GM18951 (cell line): Measurements from ENCODE around the gene SRGAP2C.
"Not testable (repeated sequence)": the region's sequence is repeated elsewhere in the genome, so short reads cannot be mapped to it uniquely, and the experiment has no call there.

ENCODE experiments used
- in situ Hi-C: fragments of 300-500 bp; cut with MboI; formaldehyde crosslinking; loops from one replicate; pipeline ENCODE4 v1.12.0; 2022; ENCODE audit warnings: low sequenced_read_pairs, mixed read lengths, inconsistent platforms; ENCODE audit not compliant: unreplicated experiment

The SRGAP2C gene

DNA sequence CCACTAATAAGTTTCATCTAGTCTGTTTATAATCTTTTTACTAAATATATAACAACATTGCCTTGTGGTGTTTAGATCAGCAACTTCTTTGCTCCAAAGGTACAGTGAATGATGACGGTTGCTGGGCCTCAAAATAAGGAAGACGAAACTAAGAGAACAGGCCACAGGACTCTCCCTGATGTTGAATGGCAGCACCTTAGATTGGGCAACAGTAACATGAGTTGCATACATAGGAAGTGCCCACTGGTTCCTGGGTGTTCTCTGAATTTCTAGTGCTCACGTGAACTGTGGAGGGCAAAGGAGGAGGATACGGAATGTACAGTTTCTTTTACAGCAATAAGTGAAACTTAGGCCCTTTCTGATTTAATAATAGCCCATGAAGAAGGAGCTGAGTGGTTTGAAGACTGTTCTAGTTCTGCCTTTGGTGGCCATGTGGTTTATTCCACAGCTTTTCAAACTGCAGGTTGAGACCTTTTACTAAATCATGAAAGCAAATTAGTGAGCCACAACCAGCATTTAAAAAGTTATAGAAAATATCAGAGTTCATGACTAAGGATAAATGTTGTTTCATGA, 86.5 kb downstream of the SRGAP2C start:
- in situ Hi-C loops = not testable (repeated sequence)

GRCh38 chr1:121275435-121275834, 90.7 kb downstream of the SRGAP2C start:
- in situ Hi-C loops = not testable (repeated sequence)

DNA sequence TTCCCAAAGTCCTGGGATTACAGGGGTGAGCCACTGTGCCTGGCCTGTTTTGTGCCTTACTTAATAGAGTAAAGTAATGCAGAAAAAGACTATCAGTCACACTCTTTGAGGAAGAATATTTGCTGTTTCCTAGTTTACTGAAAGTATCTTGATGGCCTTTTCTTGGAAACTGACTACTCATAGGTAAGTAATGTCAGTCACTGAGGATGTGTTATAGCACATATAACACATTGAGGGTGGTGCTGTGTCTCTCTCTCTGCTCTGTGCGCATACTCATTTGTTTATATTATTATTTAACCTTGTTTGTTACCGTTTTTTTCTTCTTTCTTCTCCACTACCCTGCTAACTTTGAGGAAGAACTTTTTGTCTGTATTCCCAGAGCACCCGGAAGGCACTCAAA, 93.4 kb downstream of the SRGAP2C start:
- in situ Hi-C loops = not testable (repeated sequence)

DNA sequence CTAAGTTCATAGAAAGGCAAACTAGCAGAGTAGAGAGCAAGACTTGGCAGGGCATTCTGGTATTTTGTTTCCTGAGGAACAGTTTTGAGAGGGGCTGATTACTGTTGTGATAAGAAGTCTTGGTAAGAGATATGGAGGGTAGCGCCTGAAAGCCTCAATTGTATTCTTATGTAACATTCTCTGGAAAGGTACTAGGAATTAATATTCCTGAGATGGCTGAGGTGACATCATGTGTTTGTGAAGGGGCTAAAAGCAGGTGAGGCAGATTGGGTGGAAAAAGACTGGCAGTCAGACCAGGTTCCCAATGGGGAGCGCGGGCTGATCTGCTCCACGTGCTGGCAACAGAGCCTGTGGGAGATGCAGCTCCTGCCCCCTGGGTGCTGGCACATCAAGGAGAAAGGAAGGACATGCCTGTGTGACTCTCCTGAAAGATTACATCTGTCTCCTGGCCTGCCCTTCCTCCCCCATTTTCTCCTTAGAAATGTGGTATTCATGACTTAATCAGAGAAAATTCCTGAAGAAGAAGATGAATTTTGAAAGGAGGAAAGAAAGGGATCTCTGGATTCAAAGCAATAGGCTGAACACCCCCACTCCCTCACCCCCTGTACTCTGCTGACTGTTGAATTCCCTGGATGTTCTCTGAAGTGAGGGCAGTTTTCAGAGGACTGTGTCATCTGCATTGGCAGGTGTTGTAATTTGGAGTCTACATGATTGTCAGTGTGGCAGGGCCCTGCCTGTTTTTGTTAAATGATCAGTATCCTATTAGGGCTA, 94.2 kb downstream of the SRGAP2C start:
- in situ Hi-C loops = not testable (repeated sequence)

- in situ Hi-C loops = not testable (repeated sequence)
Observed at GRCh38 chr1:121279548-121279898, 94.7 kb downstream of the SRGAP2C start.

GRCh38 chr1:121280699-121281317, 96.0 kb downstream of the SRGAP2C start:
- in situ Hi-C loops = not testable (repeated sequence)

GRCh38 chr1:121281480-121281879, 96.7 kb downstream of the SRGAP2C start:
- in situ Hi-C loops = not testable (repeated sequence)

DNA sequence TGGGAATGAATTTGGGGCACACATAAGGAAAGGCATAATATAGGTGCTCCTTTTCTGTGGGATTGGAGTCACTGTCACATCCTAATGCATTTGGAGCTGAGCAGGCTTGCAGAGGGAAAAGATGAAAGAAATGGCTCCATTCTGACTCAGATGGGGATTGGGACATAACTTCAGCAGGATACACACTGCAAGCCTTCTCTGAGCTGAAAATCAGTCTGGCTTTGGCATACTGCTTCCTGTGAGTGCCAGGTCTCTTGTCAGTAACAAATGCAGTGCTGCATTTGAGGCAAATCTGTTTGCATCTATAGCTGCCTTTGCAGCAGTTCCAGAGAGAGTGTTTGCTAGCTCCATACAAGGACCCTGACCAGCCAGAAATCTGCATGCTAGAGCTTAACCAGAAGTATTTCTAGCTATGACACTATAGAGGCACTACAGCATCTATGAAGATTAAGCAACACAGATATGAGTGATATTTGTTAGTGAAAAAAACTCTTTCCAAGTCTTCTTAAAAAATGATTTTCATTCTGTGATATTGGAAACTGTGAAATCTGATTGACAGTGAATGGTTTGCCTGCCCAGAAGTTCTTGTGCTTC, 98.9 kb downstream of the SRGAP2C start:
- in situ Hi-C loops = not testable (repeated sequence)

GRCh38 chr1:121292590-121292989, 107.8 kb downstream of the SRGAP2C start:
- in situ Hi-C loops = not testable (repeated sequence)

DNA sequence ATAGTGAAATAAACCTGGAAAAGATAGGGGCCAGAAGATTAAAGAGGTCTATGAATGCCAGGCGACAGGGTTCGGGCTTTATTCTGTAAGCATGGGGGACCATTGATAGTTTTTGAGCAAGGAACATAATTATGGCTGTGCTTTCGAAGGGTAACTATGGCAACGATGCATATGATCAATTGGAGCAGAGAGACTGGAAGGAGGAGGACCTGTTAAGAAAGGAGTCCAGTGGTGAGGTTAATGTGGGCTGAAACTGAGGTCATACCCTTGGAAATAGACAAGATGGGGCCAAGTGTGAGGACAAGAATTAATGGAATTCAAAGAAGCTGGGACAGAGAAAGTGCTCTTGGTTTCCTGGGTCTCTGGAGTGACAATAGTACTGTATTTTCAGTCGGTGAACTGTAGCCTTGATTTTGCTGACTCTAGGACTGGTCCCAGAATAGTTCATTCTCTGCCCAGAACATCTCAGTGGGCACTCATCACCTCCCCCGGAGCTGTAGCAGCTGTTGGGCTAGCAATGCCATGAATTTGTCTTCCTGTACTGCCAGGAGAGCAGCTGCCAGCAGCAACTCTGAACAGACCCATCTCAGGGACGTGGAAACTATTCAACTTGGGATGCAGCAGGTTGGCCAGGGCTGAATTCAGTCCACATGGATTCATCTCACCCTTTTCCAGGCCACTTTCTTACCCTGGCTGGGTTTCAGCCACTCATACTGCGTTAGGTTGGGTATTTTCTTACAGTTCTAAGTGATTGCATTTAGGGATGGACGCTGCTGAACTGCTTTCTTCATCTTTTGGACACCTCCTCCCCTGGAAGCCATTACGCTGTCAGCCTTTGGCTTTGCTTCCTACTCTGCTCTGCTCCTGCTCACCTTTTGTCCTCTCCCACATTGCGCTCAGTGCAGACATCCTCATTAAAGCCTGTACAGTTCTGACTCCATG, 108.8 kb downstream of the SRGAP2C start:
- in situ Hi-C loops = not testable (repeated sequence)

DNA sequence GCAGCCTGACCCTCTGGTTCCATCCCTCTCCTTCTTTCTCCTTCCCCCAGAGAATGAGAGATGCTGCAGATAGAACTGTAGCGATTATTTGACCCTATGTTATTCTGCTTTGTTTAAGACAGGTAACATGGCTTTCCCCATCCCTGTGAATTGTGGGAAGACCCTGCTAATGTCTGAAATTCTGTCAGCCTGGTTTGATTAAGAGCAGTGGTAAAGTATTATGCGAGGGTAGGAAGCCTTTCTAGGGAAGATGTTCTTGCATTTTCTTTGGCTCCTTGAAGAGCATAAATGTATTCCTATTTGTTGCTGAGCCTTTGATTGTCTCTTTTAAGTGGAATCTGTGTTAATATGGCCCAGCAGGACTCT, 109.4 kb downstream of the SRGAP2C start:
- in situ Hi-C loops = not testable (repeated sequence)

GRCh38 chr1:121296563-121296962, 111.8 kb downstream of the SRGAP2C start:
- in situ Hi-C loops = not testable (repeated sequence)

DNA sequence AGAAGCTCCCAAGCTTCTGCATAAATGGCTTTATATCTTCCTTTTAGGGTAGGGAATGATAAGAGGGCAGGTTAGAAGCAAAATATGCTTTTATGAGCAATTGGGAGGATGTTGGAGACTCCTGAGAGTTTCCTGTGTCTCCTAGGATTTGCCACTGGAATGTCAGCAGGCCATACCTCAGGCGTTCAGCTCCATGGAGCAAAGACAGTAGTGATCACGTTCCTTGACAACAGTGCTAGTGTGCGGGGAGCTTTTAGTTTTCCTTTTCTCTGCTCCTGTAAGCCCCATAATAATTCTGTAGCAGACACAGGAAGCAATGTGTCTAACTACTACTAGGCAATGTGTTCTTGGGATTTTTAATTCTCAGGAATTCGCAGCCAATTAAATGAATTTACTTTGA, 113.8 kb downstream of the SRGAP2C start:
- in situ Hi-C loops = not testable (repeated sequence)

DNA sequence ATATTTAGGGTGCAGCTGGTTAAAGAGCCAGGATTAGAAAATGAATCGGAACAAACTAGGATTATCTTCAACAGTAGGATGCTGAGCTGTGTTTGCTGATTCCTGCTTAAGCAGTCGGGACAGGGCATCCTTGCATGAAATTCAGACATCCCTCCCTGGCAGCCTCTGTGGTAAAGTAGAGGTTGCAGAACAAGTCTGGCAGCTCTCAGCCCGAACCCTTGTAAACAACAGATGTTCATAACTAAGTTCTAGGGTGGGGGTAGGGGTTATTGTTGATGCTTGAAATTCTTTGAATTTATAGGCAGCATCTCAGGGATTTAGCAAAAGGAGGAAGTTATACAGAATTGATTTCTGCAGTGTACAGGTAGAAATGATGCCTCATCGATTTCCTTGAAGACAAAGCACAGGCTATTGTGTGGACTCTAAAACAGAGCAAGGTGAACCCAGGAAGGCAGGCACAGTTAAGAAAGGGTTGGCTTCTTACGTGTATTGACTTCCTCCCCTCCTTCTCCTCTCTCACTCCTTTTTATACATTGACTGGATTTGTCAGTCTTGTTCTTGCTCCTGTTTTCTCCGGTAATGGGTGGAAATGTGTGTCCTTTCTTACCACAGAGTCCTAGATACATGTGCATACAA, 114.9 kb downstream of the SRGAP2C start:
- in situ Hi-C loops = not testable (repeated sequence)

DNA sequence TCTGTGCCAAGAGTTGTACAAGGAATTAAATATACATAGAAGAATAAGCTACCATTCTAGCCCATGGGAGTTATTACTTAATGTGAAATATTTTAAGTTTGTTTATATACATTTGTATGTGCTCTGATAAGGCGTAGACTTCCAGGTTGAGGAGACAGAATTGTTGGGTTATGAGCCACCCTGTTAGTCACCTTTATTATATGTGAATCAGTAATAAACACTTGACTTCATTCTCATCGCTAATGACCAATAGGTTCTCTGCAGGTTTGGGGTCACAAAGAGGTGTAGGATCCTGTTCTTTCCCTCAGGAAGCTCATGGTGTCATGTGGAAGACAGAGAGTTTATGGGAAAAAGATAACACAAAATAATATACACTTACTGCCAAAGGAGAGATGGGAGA, 117.1 kb downstream of the SRGAP2C start:
- in situ Hi-C loops = not testable (repeated sequence)

- in situ Hi-C loops = not testable (repeated sequence)
Observed at GRCh38 chr1:121307759-121308158, 123.0 kb downstream of the SRGAP2C start.

GRCh38 chr1:121315509-121315908, 130.7 kb downstream of the SRGAP2C start:
- in situ Hi-C loops = not testable (repeated sequence)

GRCh38 chr1:121316081-121316480, 131.3 kb downstream of the SRGAP2C start:
- in situ Hi-C loops = not testable (repeated sequence)
